ENCODE results near the gene SLC15A1. TPM values are rescaled to one million over a fixed set of nuclear protein-coding genes. Genes with fewer than 3 reads are reported as not detected.

The SLC15A1 gene
- total RNA-seq, 1 experiment from 2014 or later, result 1.9 TPM

DNA sequence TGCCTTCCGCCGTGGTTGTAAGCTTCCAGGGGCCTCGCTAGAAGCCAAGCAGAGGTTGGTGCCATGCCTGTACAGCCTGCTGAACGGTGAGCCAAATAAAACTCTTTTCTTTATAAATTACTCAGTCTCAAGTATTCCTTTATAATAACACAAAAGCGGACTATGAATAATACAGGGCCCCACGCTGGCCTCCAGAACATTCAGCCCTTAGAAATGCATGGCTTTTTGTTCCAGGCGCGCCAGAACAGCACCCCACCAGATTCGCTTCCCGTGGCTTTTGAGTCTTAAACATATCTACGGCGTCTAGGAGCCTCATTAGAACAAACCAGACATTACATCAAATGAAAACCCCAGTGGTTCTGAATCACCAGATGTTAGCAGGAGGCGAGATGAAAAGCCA is 75.1 kb downstream of the SLC15A1 start:
- H3K79me2 ChIP-seq (ENCODE audit: insufficient read depth, low read length), result no peaks in the 10 kb centered on the region
- H2AK5ac ChIP-seq (ENCODE audit: insufficient read length, low read length), result no peak overlapping the region
- Mint-ChIP-seq H3K4me1 (peaks cover 32 to 36% of the 10 kb centered on the region in 2 experiments), H3K9me3 (no peaks in the 10 kb centered on the region), H3K27me3 (ENCODE audit: low read depth) (peaks cover 13% of the 10 kb centered on the region), H3K4me3 (no peak overlapping the region), H3K36me3 (ENCODE audit: insufficient read depth in 1 of 3, low read depth in 3 of 3) (no peaks in the 10 kb centered on the region), H3K27ac (no peak overlapping the region)
- H3K79me1 ChIP-seq (ENCODE audit: insufficient read depth, low read depth, low read length, poor library complexity, severe bottlenecking), result no peaks in the 10 kb centered on the region
- H3K18ac ChIP-seq (ENCODE audit: insufficient read length, low read depth, low read length), result no peak overlapping the region
- H3T11ph ChIP-seq (ENCODE audit: low read length), result no peak overlapping the region
- no peaks in the 10 kb centered on the region for H4K20me1 ChIP-seq (ENCODE audit: control insufficient read depth, insufficient read depth, insufficient read length)
- no peak overlapping the region for H3K9ac ChIP-seq (ENCODE audit: extremely low read depth, insufficient read length, low read length)
- H3K9me3 ChIP-seq (ENCODE audit: control insufficient read depth, low read depth, low read length), result no peaks in the 10 kb centered on the region
- H4K5ac ChIP-seq (ENCODE audit: insufficient read length, low read depth, low read length), result no peak overlapping the region
- H2BK5ac ChIP-seq (ENCODE audit: insufficient read length, low read length), result no peak overlapping the region
- no peak overlapping the region for H3K56ac ChIP-seq (ENCODE audit: insufficient read length, low read depth, low read length)
- no peak overlapping the region for H3K4ac ChIP-seq (ENCODE audit: low read depth, low read length)
- H3K27ac ChIP-seq (ENCODE audit: insufficient read length, low read depth, low read length), result no peak overlapping the region
- H2BK20ac ChIP-seq (ENCODE audit: low read depth, low read length, poor library complexity, severe bottlenecking), result no peak overlapping the region
- H4K8ac ChIP-seq (replicated peaks; ENCODE audit: insufficient read length, low read depth, low read length), result no peak overlapping the region
- no peak overlapping the region for H3K14ac ChIP-seq (ENCODE audit: insufficient read depth, low read length)
- no peak overlapping the region for H2BK12ac ChIP-seq (ENCODE audit: insufficient read length, low read depth, low read length)
- TF ChIP-seq, protein P1, sequence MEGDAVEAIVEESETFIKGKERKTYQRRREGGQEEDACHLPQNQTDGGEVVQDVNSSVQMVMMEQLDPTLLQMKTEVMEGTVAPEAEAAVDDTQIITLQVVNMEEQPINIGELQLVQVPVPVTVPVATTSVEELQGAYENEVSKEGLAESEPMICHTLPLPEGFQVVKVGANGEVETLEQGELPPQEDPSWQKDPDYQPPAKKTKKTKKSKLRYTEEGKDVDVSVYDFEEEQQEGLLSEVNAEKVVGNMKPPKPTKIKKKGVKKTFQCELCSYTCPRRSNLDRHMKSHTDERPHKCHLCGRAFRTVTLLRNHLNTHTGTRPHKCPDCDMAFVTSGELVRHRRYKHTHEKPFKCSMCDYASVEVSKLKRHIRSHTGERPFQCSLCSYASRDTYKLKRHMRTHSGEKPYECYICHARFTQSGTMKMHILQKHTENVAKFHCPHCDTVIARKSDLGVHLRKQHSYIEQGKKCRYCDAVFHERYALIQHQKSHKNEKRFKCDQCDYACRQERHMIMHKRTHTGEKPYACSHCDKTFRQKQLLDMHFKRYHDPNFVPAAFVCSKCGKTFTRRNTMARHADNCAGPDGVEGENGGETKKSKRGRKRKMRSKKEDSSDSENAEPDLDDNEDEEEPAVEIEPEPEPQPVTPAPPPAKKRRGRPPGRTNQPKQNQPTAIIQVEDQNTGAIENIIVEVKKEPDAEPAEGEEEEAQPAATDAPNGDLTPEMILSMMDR (conservative IDR thresholded peaks at IDR 0.05), result no peak
- H3K27me3 ChIP-seq (ENCODE audit: insufficient read depth, low read length), result no peaks in the 10 kb centered on the region; the same call in 1 of the 2 replicates
- no peak overlapping the region for H4K91ac ChIP-seq (ENCODE audit: insufficient read length, low read depth, low read length)
- H2AFZ ChIP-seq (ENCODE audit: low read length), result no peak overlapping the region
- H2BK15ac ChIP-seq (ENCODE audit: low read depth, low read length), result no peak overlapping the region
- peaks cover 4% of the 10 kb centered on the region; the same call in 1 of the 2 replicates for H3K4me1 ChIP-seq (ENCODE audit: insufficient read depth, low read length)
- peaks cover 2% of the 10 kb centered on the region for H3K23me2 ChIP-seq (ENCODE audit: insufficient read length, low read depth, low read length, poor library complexity, severe bottlenecking)
- H2BK120ac ChIP-seq (ENCODE audit: low read depth, low read length, poor library complexity, severe bottlenecking), result no peak overlapping the region
- H3K23ac ChIP-seq (ENCODE audit: insufficient read length, low read depth, low read length), result no peak overlapping the region
- DNase-seq, result no peak
- no CpG with 5 or more reads among the region's 13 CpGs for WGBS (ENCODE audit: extremely low coverage, insufficient read length, low lambda C conversion rate)
- no peak overlapping the region for H3K4me2 ChIP-seq (ENCODE audit: insufficient read depth, insufficient read length, low read length)

Measured in H9 (cell line).